ENCODE data around the gene BHLHA15.

The BHLHA15 gene

GRCh38 chr7:98189559-98189958 is 21.7 kb upstream of the BHLHA15 start:
- DNase-seq = no peak

GRCh38 chr7:98191668-98192431 is 19.4 kb upstream of the BHLHA15 start:
- no peak for DNase-seq

DNA sequence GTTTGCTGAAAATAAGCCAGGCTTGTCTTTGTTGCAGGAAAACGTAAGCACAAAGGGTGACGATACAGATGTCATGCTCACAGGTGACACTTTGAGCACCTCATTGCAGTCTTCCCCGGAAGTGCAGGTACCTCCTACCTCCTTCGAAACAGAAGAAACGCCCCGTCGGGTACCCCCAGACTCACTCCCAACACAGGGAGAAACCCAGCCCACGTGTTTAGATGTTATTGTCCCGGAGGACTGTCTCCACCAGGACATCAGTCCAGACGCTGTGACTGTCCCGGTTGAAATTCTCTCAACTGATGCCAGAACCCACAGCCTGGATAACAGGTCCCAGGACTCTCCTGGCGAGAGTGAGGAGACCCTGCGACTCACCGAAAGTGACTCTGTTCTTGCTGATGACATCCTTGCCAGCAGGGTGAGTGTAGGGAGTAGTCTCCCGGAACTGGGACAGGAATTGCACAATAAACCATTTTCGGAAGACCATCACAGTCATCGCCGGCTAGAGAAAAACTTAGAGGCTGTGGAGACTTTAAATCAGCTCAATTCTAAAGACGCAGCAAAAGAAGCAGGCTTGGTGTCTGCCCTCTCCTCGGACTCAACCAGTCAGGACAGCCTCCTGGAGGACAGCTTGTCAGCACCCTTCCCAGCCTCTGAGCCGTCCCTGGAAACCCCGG is 18.3 kb upstream of the BHLHA15 start:
- DNase-seq = no peak

DNA sequence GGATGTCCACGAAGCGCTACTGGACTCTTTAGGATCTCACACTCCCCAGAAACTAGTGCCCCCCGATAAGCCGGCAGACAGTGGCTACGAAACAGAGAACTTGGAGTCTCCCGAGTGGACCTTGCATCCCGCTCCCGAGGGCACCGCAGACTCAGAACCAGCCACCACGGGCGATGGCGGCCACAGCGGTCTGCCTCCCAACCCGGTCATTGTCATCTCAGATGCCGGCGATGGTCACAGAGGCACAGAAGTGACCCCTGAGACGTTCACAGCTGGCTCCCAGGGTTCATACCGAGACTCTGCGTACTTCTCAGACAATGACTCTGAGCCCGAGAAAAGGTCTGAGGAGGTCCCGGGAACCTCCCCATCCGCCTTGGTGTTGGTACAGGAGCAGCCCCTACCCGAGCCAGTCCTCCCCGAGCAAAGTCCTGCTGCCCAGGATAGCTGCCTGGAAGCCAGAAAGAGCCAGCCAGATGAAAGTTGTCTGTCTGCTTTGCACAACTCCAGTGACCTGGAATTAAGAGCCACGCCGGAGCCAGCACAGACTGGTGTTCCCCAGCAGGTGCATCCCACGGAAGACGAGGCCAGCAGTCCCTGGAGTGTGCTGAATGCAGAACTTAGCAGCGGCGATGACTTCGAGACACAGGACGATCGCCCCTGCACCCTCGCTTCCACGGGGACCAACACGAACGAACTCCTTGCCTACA is 17.6 kb upstream of the BHLHA15 start:
- no peak for DNase-seq

DNA sequence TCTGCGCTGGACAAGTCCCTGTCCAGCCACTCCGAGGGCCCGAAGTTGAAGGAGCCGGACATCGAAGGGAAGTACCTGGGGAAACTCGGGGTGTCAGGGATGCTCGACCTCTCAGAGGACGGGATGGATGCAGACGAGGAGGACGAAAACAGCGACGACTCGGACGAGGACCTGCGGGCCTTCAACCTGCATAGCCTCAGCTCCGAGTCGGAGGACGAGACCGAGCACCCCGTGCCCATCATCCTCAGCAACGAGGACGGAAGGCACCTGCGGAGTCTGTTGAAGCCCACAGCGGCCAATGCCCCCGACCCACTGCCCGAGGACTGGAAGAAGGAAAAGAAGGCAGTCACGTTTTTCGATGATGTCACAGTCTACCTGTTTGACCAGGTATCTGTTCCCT is 17.1 kb upstream of the BHLHA15 start:
- no peak for DNase-seq

GRCh38 chr7:98194672-98195457 is 16.4 kb upstream of the BHLHA15 start:
- DNase-seq = no peak

- DNase-seq = no peak
These were observed 14.3 kb upstream of the BHLHA15 start for GRCh38 chr7:98196706-98197605.

GRCh38 chr7:98199131-98199530 is 12.1 kb upstream of the BHLHA15 start:
- no peak for DNase-seq

DNA sequence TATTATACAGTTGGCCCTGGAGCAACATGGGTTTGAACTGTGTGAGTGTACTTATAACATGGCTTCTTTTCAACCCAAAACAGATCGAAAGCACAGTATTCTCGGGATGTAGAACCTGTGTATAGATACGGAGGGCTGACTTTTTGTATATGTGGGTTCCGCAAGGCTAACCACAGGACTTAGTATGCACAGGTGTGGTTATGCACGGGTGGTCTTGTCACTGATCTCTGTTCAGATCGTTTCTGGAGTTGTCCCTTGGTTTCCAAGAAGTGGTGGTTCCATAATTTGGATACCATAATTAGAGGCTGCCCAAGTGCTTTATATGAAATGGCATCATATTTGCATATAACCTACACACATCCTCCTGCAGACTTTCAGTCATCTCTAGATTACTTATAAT is 10.9 kb upstream of the BHLHA15 start:
- no peak for DNase-seq

DNA sequence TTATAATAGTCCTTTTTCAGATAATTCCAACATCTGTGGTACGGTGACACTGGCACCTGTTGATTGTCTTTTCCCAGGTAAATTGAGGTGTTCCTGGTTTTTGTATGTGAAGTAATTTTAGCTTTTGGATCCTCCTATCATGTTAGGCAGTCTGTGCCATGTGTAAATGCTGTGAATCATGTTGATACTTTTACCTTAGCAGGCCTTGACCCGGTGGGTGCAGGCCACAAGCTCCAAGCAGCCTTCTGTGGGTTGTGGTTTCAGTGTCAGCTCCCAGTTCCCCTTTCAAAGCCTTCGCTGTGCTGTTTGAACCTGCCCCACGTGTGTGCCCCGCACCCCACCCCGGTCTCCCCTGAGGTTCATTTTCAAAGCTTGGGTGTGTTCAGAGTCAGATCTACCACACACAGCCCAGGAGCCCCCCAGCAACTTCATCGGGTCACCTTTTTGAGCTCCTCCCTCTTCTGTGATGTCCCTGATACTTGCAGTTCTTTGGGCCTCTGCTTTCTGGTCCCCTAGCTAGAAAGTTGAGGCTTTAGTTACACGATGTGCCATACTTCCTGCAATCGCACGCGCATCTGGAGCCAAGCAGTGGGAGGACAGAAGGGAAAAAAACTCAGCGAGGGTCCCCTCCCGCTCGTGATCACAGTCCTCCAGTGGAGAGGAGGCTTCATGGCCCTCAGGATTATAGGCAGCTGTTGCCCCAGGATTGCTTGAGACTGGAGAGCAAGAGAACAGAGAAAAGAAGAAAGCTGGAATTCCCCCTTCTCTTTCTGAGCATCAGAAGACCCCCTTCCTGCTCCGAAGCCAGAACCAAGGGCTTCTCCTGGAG is 8.7 kb upstream of the BHLHA15 start:
- DNase-seq = no peak

- no peak for DNase-seq
These were observed 7.8 kb upstream of the BHLHA15 start for GRCh38 chr7:98203261-98203963.

DNA sequence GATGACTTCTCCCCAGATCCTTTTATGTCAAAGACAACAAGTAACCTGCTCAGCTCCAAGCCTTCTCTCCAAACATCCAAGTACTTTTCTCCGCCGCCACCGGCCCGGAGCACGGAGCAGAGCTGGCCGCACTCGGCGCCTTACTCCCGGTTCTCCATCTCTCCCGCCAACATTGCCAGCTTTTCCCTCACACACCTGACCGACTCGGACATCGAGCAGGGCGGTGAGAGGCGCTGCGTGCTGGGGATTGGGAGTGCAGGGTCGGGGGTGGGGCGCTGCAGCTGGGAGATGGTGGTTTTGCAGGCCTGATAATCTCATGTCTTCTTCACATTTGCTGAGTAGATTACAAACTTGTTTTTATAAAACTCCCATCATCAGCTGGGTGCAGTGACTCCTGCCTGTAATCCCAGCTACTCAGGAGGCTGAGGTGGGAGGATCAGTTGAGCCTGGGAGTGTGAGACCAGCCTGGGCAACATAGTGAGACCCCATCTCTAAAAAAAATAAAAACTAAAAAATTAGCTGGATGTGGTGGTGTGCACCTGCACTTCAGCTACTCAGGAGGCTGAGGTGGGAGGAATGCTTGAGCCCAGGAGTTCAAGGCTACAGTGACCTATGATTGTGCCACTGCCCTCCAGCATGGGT is 7.2 kb upstream of the BHLHA15 start:
- no peak for DNase-seq

- DNase-seq = no peak
These were observed 6.6 kb upstream of the BHLHA15 start for GRCh38 chr7:98204670-98205069.

- no peak for DNase-seq
These were observed 5.9 kb upstream of the BHLHA15 start for GRCh38 chr7:98205162-98205845.

DNA sequence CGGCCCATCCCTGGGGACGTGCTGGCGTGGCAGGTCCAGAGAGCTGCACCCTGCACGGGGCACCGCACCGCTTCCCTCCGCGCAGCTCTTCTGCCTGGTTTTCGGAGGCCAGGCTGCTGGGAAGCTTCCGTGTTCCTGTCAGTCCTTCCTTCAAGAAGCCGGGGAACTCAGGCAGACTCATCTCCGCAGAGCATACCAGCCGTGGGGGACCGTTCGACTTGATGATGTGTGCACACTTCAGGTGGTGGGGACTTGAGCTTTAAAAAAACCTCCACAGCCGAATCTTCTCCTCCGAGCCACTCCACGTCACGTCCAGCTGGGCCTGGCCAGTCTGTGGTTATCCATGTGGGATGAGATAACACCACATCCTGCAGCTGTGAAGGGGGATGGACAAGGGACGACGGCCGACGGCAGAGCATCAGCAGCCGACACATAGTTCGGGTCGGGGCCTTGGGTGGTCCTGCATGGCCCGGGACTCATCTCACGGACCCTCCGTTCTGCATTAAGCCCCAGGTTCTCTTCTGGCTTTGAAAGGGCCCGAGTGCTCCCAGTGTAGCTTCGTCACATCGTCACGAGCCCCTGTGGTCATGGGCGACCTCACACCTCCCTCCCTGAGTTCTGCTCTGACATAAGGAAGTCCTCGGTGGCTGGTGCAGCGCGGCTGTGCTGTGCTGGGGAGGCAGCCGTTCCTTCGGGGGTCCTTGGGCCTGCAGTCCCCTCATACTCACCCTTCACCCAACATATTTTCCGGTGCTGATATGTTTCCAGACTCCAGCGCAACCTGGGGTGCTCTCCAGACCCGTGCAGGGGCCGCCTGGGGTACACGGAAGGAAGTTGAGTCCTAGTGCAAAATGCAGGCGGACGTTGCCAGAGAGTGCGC is 4.5 kb upstream of the BHLHA15 start:
- DNase-seq = no peak

DNA sequence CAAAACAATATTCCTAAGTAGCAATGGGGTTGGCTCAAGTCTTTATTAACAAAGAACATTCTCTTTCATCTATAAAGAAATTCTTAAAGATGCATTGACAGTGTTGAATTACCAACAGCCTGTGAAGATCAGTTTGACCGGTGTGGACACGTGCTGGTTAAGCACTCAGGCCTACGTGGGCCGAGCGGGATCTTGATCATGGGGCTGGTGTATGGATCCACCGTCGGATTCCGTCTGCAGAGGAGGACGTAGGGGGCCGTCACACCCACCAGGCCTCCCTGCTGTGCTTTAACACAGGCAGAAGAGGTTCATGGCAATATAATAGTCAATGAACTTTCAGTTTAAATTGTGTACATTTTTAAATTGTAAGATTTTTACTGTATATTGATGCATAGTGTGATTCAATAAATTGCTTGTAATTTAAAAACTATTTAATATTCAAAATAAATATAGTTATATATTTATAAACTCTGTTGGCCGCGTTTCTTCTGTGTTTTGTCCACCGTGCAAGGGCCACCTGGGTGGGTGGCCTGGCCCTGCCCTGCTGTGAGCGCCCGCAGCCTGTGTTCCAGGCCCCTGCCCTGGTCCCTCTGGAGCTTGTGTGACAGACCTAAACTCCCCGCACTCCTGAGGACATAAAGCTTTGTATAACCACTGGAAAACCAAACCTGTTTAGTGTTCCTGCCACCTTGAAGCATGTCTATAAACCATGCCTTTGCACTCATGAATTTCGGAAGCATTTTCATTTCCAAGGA is 1.9 kb upstream of the BHLHA15 start:
- DNase-seq = no peak

GRCh38 chr7:98210513-98211220 is 572 bp upstream of the BHLHA15 start:
- DNase-seq = no peak
